ENCODE measurements around the gene LRFN3.

LRFN3 gene

GRCh38 chr19:35901854-35902661, 34.1 kb upstream of the LRFN3 start, which contains the start of gene HCST:
TSS of gene HCST (plus strand) at chr19:35902529. CDS start at chr19:35902594, 65 bp downstream.
- peaks cover 15% of the 10 kb centered on the region for H3K36me3 ChIP-seq (ENCODE audit: insufficient read depth, insufficient read length, low read length)
- H3K4me1 ChIP-seq (ENCODE audit: insufficient read depth, insufficient read length) = peaks cover 5% of the 10 kb centered on the region
- H3K9ac ChIP-seq (ENCODE audit: insufficient read length, low read depth) = peak within 1 kb of the TSS; percentile 67
- H3K9me3 ChIP-seq (ENCODE audit: insufficient read depth, low read length) = no peaks in the 10 kb centered on the region
- peak within 1 kb of the TSS; percentile 89 for H3K4me3 ChIP-seq (ENCODE audit: insufficient read length, low read depth)
- no peak for DNase-seq (ENCODE audit: low read depth, low spot score)
- H3K27me3 ChIP-seq (ENCODE audit: insufficient read depth, insufficient read length) = no peaks in the 10 kb centered on the region
- TF ChIP-seq YY1 (IDR thresholded peaks at IDR 0.05; ENCODE audit: insufficient read depth, insufficient read length) = no peak
- TF ChIP-seq ZNF274 (IDR thresholded peaks at IDR 0.05; ENCODE audit: low read depth, low read length) = no peak
- no peak for TF ChIP-seq SUZ12 (IDR thresholded peaks at IDR 0.05; ENCODE audit: extremely low read depth, insufficient read depth, insufficient read length)

GRCh38 chr19:35902870-35903475, 33.2 kb upstream of the LRFN3 start:
- peaks cover 5% of the 10 kb centered on the region for H3K4me1 ChIP-seq (ENCODE audit: insufficient read depth, insufficient read length)
- no peaks in the 10 kb centered on the region for H3K9me3 ChIP-seq (ENCODE audit: insufficient read depth, low read length)

DNA sequence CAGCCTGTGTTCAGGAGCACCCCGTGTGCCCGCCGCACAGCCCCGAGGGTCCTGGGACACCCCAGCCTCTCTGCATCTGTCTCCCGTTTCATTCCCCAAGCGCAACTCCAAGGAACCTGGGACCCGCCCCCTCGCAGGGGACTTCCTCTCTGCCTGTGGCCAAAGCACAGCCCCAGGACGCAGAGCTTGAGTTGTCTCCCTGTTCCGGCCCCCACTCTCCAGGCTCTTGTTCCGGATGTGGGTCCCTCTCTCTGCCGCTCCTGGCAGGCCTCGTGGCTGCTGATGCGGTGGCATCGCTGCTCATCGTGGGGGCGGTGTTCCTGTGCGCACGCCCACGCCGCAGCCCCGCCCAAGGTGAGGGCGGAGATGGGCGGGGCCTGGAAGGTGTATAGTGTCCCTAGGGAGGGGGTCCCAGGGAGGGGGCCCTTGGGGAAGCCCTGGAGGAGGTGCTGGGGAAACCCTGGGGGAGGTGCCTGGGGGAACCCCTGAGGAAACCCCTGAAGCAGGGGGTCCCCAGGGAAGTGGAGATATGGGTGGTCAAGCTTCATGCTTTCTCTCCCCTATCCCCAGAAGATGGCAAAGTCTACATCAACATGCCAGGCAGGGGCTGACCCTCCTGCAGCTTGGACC, 32.5 kb upstream of the LRFN3 start:
- no peaks in the 10 kb centered on the region for H3K9me3 ChIP-seq (ENCODE audit: insufficient read depth, low read length)
- no peaks in the 10 kb centered on the region for H3K27me3 ChIP-seq (ENCODE audit: insufficient read depth, insufficient read length)
- no peak for DNase-seq (ENCODE audit: low read depth, low spot score)
- peaks cover 5% of the 10 kb centered on the region for H3K4me1 ChIP-seq (ENCODE audit: insufficient read depth, insufficient read length)
- H3K4me3 ChIP-seq (ENCODE audit: insufficient read length, low read depth) = peak overlapping the region; percentile 34
- no peak for TF ChIP-seq ZNF274 (IDR thresholded peaks at IDR 0.05; ENCODE audit: low read depth, low read length)
- no peak for TF ChIP-seq YY1 (IDR thresholded peaks at IDR 0.05; ENCODE audit: insufficient read depth, insufficient read length)
- no peak for TF ChIP-seq SUZ12 (IDR thresholded peaks at IDR 0.05; ENCODE audit: extremely low read depth, insufficient read depth, insufficient read length)
- peak overlapping the region; percentile 67 for H3K9ac ChIP-seq (ENCODE audit: insufficient read length, low read depth)
- H3K36me3 ChIP-seq (ENCODE audit: insufficient read depth, insufficient read length, low read length) = no peaks in the 10 kb centered on the region

More at GRCh38 chr19:35902870-35903475, 33.2 kb upstream of the LRFN3 start:
- H3K36me3 ChIP-seq (ENCODE audit: insufficient read depth, insufficient read length, low read length) = peaks cover 7% of the 10 kb centered on the region
- TF ChIP-seq SUZ12 (IDR thresholded peaks at IDR 0.05; ENCODE audit: extremely low read depth, insufficient read depth, insufficient read length) (no peak), ZNF274 (IDR thresholded peaks at IDR 0.05; ENCODE audit: low read depth, low read length) (no peak), YY1 (IDR thresholded peaks at IDR 0.05; ENCODE audit: insufficient read depth, insufficient read length) (no peak)
- no peaks in the 10 kb centered on the region for H3K27me3 ChIP-seq (ENCODE audit: insufficient read depth, insufficient read length)
- DNase-seq (ENCODE audit: low read depth, low spot score) = no peak
- peak overlapping the region; percentile 67 for H3K9ac ChIP-seq (ENCODE audit: insufficient read length, low read depth)
- H3K4me3 ChIP-seq (ENCODE audit: insufficient read length, low read depth) = peak overlapping the region; percentile 34

- TF ChIP-seq ZNF274 (IDR thresholded peaks at IDR 0.05; ENCODE audit: low read depth, low read length) (no peak), SUZ12 (IDR thresholded peaks at IDR 0.05; ENCODE audit: extremely low read depth, insufficient read depth, insufficient read length) (no peak), YY1 (IDR thresholded peaks at IDR 0.05; ENCODE audit: insufficient read depth, insufficient read length) (no peak)
- no peak overlapping the region for H3K4me3 ChIP-seq (ENCODE audit: insufficient read length, low read depth)
- H3K9ac ChIP-seq (ENCODE audit: insufficient read length, low read depth) = no peak overlapping the region
- no peaks in the 10 kb centered on the region for H3K36me3 ChIP-seq (ENCODE audit: insufficient read depth, insufficient read length, low read length)
- DNase-seq (ENCODE audit: low read depth, low spot score) = no peak
- no peaks in the 10 kb centered on the region for H3K9me3 ChIP-seq (ENCODE audit: insufficient read depth, low read length)
- H3K4me1 ChIP-seq (ENCODE audit: insufficient read depth, insufficient read length) = peaks cover 5% of the 10 kb centered on the region
- no peaks in the 10 kb centered on the region for H3K27me3 ChIP-seq (ENCODE audit: insufficient read depth, insufficient read length)
These were observed 31.7 kb upstream of the LRFN3 start for GRCh38 chr19:35904311-35905068.

GRCh38 chr19:35905178-35905727, 30.9 kb upstream of the LRFN3 start:
- H3K4me3 ChIP-seq (ENCODE audit: insufficient read length, low read depth) = no peak overlapping the region
- no peak for TF ChIP-seq ZNF274 (IDR thresholded peaks at IDR 0.05; ENCODE audit: low read depth, low read length)
- TF ChIP-seq YY1 (IDR thresholded peaks at IDR 0.05; ENCODE audit: insufficient read depth, insufficient read length) = no peak
- no peak for TF ChIP-seq SUZ12 (IDR thresholded peaks at IDR 0.05; ENCODE audit: extremely low read depth, insufficient read depth, insufficient read length)
- no peaks in the 10 kb centered on the region for H3K9me3 ChIP-seq (ENCODE audit: insufficient read depth, low read length)
- H3K4me1 ChIP-seq (ENCODE audit: insufficient read depth, insufficient read length) = peaks cover 5% of the 10 kb centered on the region
- H3K36me3 ChIP-seq (ENCODE audit: insufficient read depth, insufficient read length, low read length) = no peaks in the 10 kb centered on the region
- no peak overlapping the region for H3K9ac ChIP-seq (ENCODE audit: insufficient read length, low read depth)
- H3K27me3 ChIP-seq (ENCODE audit: insufficient read depth, insufficient read length) = no peaks in the 10 kb centered on the region
- no peak for DNase-seq (ENCODE audit: low read depth, low spot score)

- DNase-seq (ENCODE audit: low read depth, low spot score) = no peak
- Histone ChIP-seq H3K36me3 (ENCODE audit: insufficient read depth, insufficient read length, low read length) (no peaks in the 10 kb centered on the region), H3K9ac (ENCODE audit: insufficient read length, low read depth) (no peak overlapping the region), H3K4me1 (ENCODE audit: insufficient read depth, insufficient read length) (peaks cover 5% of the 10 kb centered on the region), H3K4me3 (ENCODE audit: insufficient read length, low read depth) (no peak overlapping the region), H3K9me3 (ENCODE audit: insufficient read depth, low read length) (no peaks in the 10 kb centered on the region), H3K27me3 (ENCODE audit: insufficient read depth, insufficient read length) (no peaks in the 10 kb centered on the region)
- TF ChIP-seq ZNF274 (IDR thresholded peaks at IDR 0.05; ENCODE audit: low read depth, low read length) (no peak), SUZ12 (IDR thresholded peaks at IDR 0.05; ENCODE audit: extremely low read depth, insufficient read depth, insufficient read length) (no peak), YY1 (IDR thresholded peaks at IDR 0.05; ENCODE audit: insufficient read depth, insufficient read length) (no peak)
These were observed 28.8 kb upstream of the LRFN3 start for GRCh38 chr19:35907377-35907745.
